ENCODE measurements around the gene MAPRE2.

- TF ChIP-seq POLR2AphosphoS5 (IDR thresholded peaks at IDR 0.05; ENCODE audit: borderline replicate concordance, low read depth, low read length) (no peak), EZH2 (IDR thresholded peaks at IDR 0.05) (no peak)
Measured at GRCh38 chr18:34993289-34993688, 47.9 kb upstream of the MAPRE2 start.
